HCT116 (cell line): ENCODE measurements around the gene ADGRG6. TPM values are rescaled to one million over a fixed set of nuclear protein-coding genes. Genes with fewer than 3 reads are reported as not detected.

Experiments
- ATAC-seq: fragments of 200-7000 bp; cut with Tn5 transposase; 2 replicates; pipeline ENCODE4 v1.9.1; 2020; ENCODE audit warnings: mild to moderate bottlenecking, moderate library complexity
- BruUV-seq: library from RNA; stranded (reverse); fragments of 400-500 nt; replicated peaks from 2 replicates; lab custom pipeline; 2021; lab: Mats Ljungman, UMichigan
- CTCF ChIA-PET: fragments of 300-600 bp; sonication (Branson Sonifier 250); formaldehyde crosslinking; loops from one replicate; lab custom pipeline; 2021; ENCODE audit warnings: antibody characterized with exemption; lab: Charles Lee
- POLR2A ChIA-PET: fragments of 300-600, 350-600 bp; sonication (Branson Sonifier 250); formaldehyde crosslinking; loops from one replicate; lab custom pipeline; 2021; ENCODE audit warnings: antibody characterized with exemption; lab: Charles Lee
- RAD21 ChIA-PET, 2 experiments: fragments of 300-600 bp; sonication (Branson Sonifier 250); formaldehyde crosslinking; loops; one replicate each; lab custom pipeline; 2023; ENCODE audit warnings: low total read pairs in 2 of 2; ENCODE audit not compliant: uncharacterized antibody in 2 of 2, unreplicated experiment in 2 of 2, low non-redundant PET in 1 of 2; lab: Charles Lee
- DNase-seq: peaks from one replicate; pipeline ENCODE4 v3.0.0-alpha.2; 2010; ENCODE audit warnings: low read depth, low spot score
- H2AFZ ChIP-seq: fragments of 200-600 bp; shearing (Covaris generic), sonication (generic); 2 replicates; pipeline ENCODE4 v1.6.1; 2017; ENCODE audit warnings: low read depth, mixed run types, mixed read lengths, antibody characterized with exemption, low read length; ENCODE audit not compliant: poor library complexity, severe bottlenecking
- H3K27ac ChIP-seq: 2 replicates; pipeline ENCODE4 v1.5.1; 2012; ENCODE audit warnings: low read depth, low read length
- H3K27me3 ChIP-seq: fragments of 200-600 bp; sonication (generic); 2 replicates; pipeline ENCODE4 v1.6.1; 2016; ENCODE audit warnings: mixed run types, low read length, mixed read lengths; ENCODE audit not compliant: insufficient read depth
- H3K36me3 ChIP-seq, 2 experiments: fragments of 200-500 bp in 1 of 2; fragments of 200-600 bp in 1 of 2; sonication (Bioruptor generic) in 1 of 2; sonication (generic) in 1 of 2; 2 replicates each; pipeline versions ENCODE4 v1.5.1 to v1.6.1; 2014 to 2016; ENCODE audit warnings: low read length in 2 of 2, inconsistent platforms in 1 of 2, mixed read lengths in 1 of 2, mixed run types in 1 of 2; ENCODE audit not compliant: insufficient read depth in 2 of 2, control insufficient read depth in 1 of 2
- H3K4me1 ChIP-seq, 2 experiments: fragments of 200-600 bp in 1 of 2; sonication (generic) in 1 of 2; 2 replicates each; pipeline versions ENCODE4 v1.5.1 to v1.6.1; 2012 to 2017; ENCODE audit warnings: low read length in 2 of 2, inconsistent platforms in 1 of 2, mild to moderate bottlenecking in 1 of 2, mixed read lengths in 1 of 2, mixed run types in 1 of 2, moderate library complexity in 1 of 2; ENCODE audit not compliant: insufficient read depth in 2 of 2, control insufficient read depth in 1 of 2
- H3K4me2 ChIP-seq: fragments of 200-600 bp; sonication (generic); 2 replicates; pipeline ENCODE4 v1.6.1; 2017; ENCODE audit warnings: mixed run types, low read length, mixed read lengths
- H3K4me3 ChIP-seq, 2 experiments: fragments of 200-600 bp in 1 of 2; sonication (generic) in 1 of 2; replicated peaks in 1 of 2; 2 replicates each; pipeline ENCODE4 v1.5.1; 2011 to 2016; ENCODE audit warnings: low read length in 2 of 2, control low read depth in 1 of 2, low read depth in 1 of 2, mild to moderate bottlenecking in 1 of 2, mixed read lengths in 1 of 2, mixed run types in 1 of 2
- H3K79me2 ChIP-seq: fragments of 200-600 bp; sonication (generic); 2 replicates; pipeline ENCODE4 v1.6.1; 2017; ENCODE audit warnings: mild to moderate bottlenecking, mixed run types, low read length, moderate library complexity, mixed read lengths; ENCODE audit not compliant: insufficient read depth
- H3K9ac ChIP-seq: fragments of 200-600 bp; sonication (generic); 2 replicates; pipeline ENCODE4 v1.6.1; 2016; ENCODE audit warnings: low read length, mixed read lengths
- H3K9me2 ChIP-seq: fragments of 200-600 bp; sonication (generic), shearing (Covaris generic); 2 replicates; pipeline ENCODE4 v1.6.1; 2017; ENCODE audit warnings: mixed run types, mild to moderate bottlenecking, moderate library complexity; ENCODE audit not compliant: insufficient read depth
- H3K9me3 ChIP-seq, 2 experiments: fragments of 200-500 bp in 1 of 2; fragments of 200-600 bp in 1 of 2; sonication (Bioruptor generic) in 1 of 2; sonication (generic) in 1 of 2; 2 replicates each; pipeline ENCODE4 v1.6.1; 2014 to 2017; ENCODE audit warnings: low read length in 2 of 2, mixed read lengths in 2 of 2, inconsistent platforms in 1 of 2, low read depth in 1 of 2, mild to moderate bottlenecking in 1 of 2, mixed run types in 1 of 2, moderate library complexity in 1 of 2; ENCODE audit not compliant: control insufficient read depth in 1 of 2, insufficient read depth in 1 of 2
- H4K20me1 ChIP-seq: fragments of 200-600 bp; sonication (generic), shearing (Covaris generic); 2 replicates; pipeline ENCODE4 v1.6.1; 2017; ENCODE audit warnings: mixed run types, mild to moderate bottlenecking, moderate library complexity; ENCODE audit not compliant: insufficient read depth
- EGR1 ChIP-seq: IDR thresholded peaks from 2 replicates; pipeline ENCODE4 v1.6.1; 2012; ENCODE audit warnings: low read depth
- EZH2 ChIP-seq: fragments of 200-600 bp; sonication (generic); IDR thresholded peaks from 2 replicates; pipeline ENCODE4 v1.6.1; 2017; ENCODE audit warnings: antibody characterized with exemption, mixed run types
- ZFX ChIP-seq: fragments of 450-650 bp; IDR thresholded peaks from 2 replicates; pipeline ENCODE4 v1.6.1; 2017
- intact Hi-C: fragments of 100-400 bp; cut with micrococcal nuclease; formaldehyde crosslinking; loops from 2 replicates; pipeline ENCODE4 v1.10.0; 2022
- total RNA-seq: library from RNA; stranded (reverse); gene quantifications from one replicate; pipeline ENCODE4 v1.2.1, GENCODE V29; 2021; ENCODE audit not compliant: unreplicated experiment
- TF ChIP-seq, protein P1 (sequence below), 3 experiments: fragments of 200-600 bp in 1 of 3; sonication (generic) in 1 of 3; IDR thresholded peaks in 2 of 3; conservative IDR thresholded peaks in 1 of 3; 2 replicates each; pipeline ENCODE4 v1.5.1; 2012 to 2017; ENCODE audit warnings: low read depth in 2 of 3, low read length in 2 of 3, antibody characterized with exemption in 1 of 3, borderline replicate concordance in 1 of 3, control low read depth in 1 of 3, mild to moderate bottlenecking in 1 of 3, mixed read lengths in 1 of 3, mixed run types in 1 of 3, moderate library complexity in 1 of 3; ENCODE audit not compliant: insufficient read depth in 1 of 3

Gene ADGRG6
- total RNA-seq, 1 experiment from 2014 or later: 67.9 TPM

DNA sequence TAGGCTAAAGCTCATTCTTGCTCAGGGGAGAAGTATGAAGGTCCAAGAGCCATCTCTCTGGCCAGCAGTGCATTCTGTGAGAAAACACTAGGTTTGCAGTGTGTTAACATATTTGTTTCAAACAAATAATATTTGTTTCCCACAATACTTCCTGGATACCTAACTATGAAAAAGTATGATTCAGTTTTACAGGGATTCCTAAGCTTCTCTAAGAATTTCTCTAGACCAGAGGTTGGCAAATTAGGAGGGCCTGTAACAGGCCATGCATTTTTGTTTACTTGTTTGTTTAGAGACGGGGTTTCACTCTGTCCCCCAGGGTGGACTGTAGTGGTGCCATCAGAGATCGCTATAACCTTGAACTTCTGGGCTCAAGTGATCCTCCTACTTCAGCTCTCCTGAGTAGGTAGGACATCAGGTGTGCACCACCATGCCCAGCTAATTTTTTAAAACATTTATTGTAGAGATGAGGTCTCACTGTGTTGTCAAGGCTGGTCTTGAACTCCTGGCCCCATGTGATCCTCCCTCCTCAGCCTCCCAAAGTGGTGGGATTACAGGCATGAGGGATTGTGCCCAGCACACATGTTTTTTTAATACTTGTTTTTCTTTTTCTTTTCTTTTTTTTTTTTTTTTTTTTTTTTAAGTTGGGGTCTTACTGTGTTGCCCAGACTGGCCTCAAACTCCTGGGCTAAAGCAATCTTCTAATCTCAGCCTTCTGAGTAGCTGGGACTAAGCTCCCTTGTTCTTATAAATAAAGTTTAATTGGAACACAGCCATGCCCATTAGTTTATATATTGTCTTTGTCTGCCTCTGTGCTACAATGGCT is 71.7 kb downstream of the ADGRG6 start:
- no peak for ATAC-seq
- no TSS peak for BruUV-seq
- intact Hi-C loops: no loop called here

More for the DNA sequence above, 71.7 kb downstream of the ADGRG6 start:
- Histone ChIP-seq H4K20me1 (no peaks in the 10 kb centered on the region), H3K27ac (peak overlapping the region; percentile 92), H3K9ac (peak overlapping the region; percentile 52), H3K4me3 (no peak overlapping the region), H3K79me2 (peaks cover 54% of the 10 kb centered on the region), H3K36me3 (no peaks in the 10 kb centered on the region), H2AFZ (no peak overlapping the region), H3K9me2 (no peaks in the 10 kb centered on the region), H3K9me3 (no peaks in the 10 kb centered on the region), H3K4me2 (peak overlapping the region; percentile 72), H3K27me3 (no peaks in the 10 kb centered on the region), H3K4me1 (peaks cover 68 to 71% of the 10 kb centered on the region in 2 experiments)
- no peak for DNase-seq
- CTCF ChIA-PET: interaction anchor here (1.0 kb wide), 1 partner anchor 14 kb away, joined by 4 read pairs; no protein-coding TSS in a partner anchor
- RAD21 ChIA-PET: no interaction called here
- TF ChIP-seq, protein P1, sequence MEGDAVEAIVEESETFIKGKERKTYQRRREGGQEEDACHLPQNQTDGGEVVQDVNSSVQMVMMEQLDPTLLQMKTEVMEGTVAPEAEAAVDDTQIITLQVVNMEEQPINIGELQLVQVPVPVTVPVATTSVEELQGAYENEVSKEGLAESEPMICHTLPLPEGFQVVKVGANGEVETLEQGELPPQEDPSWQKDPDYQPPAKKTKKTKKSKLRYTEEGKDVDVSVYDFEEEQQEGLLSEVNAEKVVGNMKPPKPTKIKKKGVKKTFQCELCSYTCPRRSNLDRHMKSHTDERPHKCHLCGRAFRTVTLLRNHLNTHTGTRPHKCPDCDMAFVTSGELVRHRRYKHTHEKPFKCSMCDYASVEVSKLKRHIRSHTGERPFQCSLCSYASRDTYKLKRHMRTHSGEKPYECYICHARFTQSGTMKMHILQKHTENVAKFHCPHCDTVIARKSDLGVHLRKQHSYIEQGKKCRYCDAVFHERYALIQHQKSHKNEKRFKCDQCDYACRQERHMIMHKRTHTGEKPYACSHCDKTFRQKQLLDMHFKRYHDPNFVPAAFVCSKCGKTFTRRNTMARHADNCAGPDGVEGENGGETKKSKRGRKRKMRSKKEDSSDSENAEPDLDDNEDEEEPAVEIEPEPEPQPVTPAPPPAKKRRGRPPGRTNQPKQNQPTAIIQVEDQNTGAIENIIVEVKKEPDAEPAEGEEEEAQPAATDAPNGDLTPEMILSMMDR (IDR thresholded peaks at IDR 0.05 in 2 of 3, conservative IDR thresholded peaks at IDR 0.05 in 1 of 3; ENCODE audit: borderline replicate concordance in 1 of 3, insufficient read depth in 1 of 3, low read depth in 2 of 3, low read length in 2 of 3): no peak
- TF ChIP-seq EZH2: no peak
- no peak for TF ChIP-seq EGR1
- no peak for TF ChIP-seq ZFX
- POLR2A ChIA-PET: no interaction called here
